Peyer's patch (tissue), 4 donors: ENCODE data around the gene CILP2. TPM values are rescaled to one million over a fixed set of nuclear protein-coding genes. Genes with fewer than 3 reads are reported as not detected.

Source experiments
- DNase-seq, 3 donors: peaks; one replicate each; pipeline ENCODE4 v3.0.0-alpha.2; 2017 to 2019
- H3K27ac ChIP-seq, 4 donors: fragments of 200-600 bp; sonication (generic); one replicate each; pipeline ENCODE4 v1.5.1; 2016 to 2019
- H3K27me3 ChIP-seq, 2 donors: fragments of 200-600 bp; sonication (generic); one replicate each; pipeline ENCODE4 v1.5.1; 2019
- H3K36me3 ChIP-seq, 3 donors: fragments of 200-600 bp; sonication (generic); one replicate each; pipeline ENCODE4 v1.5.1; 2016 to 2019
- H3K4me1 ChIP-seq, 4 donors: fragments of 200-600 bp; sonication (generic); one replicate each; pipeline ENCODE4 v1.5.1; 2016 to 2019
- H3K4me3 ChIP-seq, 4 donors: fragments of 200-600 bp; sonication (generic); 1 replicate in 3 of 4; 2 replicates in 1 of 4; pipeline ENCODE4 v1.5.1; 2016 to 2019; ENCODE audit warnings: mild to moderate bottlenecking in 1 of 4
- H3K9me3 ChIP-seq, 4 donors: fragments of 200-600 bp; sonication (generic); one replicate each; pipeline ENCODE4 v1.5.1; 2016 to 2019; ENCODE audit warnings: mild to moderate bottlenecking in 1 of 4
- POLR2A ChIP-seq, 2 donors: fragments of 450-650 bp; IDR thresholded peaks; one replicate each; pipeline ENCODE4 v1.5.1; 2017; ENCODE audit warnings: antibody characterized with exemption in 2 of 2, mild to moderate bottlenecking in 2 of 2, moderate library complexity in 2 of 2
- total RNA-seq, 4 donors: library from RNA; depleted of rRNA; stranded (reverse); fragments of >200 nt; gene quantifications; one replicate each; pipeline ENCODE4 v1.1.0, GENCODE V29; 2016
- TF ChIP-seq, protein P1 (sequence below), 6 experiments: fragments of 450-650 bp in 4 of 6; fragments of 200-600 bp in 2 of 6; sonication (generic) in 1 of 6; IDR thresholded peaks; one replicate each; pipeline ENCODE4 v1.5.1; 2017 to 2019; ENCODE audit warnings: antibody characterized with exemption in 6 of 6, mild to moderate bottlenecking in 3 of 6, moderate library complexity in 1 of 6

The CILP2 gene
- total RNA-seq, 4 donors from 2014 or later: not detected

DNA sequence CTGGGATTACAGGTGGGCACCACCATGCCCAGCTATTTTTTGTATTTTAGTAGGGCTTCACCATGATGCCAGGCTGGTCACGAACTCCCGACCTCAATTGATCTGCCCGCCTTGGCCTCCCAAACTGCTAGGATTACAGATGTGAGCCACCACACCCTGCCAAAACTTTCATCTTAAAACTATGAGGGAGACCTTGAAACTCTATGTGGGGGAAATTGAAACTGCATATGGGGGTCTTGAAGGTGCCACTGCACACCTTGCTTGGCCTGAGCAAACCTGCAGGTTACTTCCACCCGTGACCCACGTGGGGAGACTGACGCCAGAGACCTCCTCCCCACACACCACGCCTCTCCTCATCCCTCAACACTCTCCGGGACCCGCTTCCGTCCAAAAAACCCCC lies 15.6 kb downstream of the CILP2 start:
- no peak for TF ChIP-seq POLR2A (IDR thresholded peaks at IDR 0.05)
- TF ChIP-seq, protein P1, sequence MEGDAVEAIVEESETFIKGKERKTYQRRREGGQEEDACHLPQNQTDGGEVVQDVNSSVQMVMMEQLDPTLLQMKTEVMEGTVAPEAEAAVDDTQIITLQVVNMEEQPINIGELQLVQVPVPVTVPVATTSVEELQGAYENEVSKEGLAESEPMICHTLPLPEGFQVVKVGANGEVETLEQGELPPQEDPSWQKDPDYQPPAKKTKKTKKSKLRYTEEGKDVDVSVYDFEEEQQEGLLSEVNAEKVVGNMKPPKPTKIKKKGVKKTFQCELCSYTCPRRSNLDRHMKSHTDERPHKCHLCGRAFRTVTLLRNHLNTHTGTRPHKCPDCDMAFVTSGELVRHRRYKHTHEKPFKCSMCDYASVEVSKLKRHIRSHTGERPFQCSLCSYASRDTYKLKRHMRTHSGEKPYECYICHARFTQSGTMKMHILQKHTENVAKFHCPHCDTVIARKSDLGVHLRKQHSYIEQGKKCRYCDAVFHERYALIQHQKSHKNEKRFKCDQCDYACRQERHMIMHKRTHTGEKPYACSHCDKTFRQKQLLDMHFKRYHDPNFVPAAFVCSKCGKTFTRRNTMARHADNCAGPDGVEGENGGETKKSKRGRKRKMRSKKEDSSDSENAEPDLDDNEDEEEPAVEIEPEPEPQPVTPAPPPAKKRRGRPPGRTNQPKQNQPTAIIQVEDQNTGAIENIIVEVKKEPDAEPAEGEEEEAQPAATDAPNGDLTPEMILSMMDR (IDR thresholded peaks at IDR 0.05): no peak
- Histone ChIP-seq H3K27me3 (no peaks in the 10 kb centered on the region), H3K9me3 (no peaks in the 10 kb centered on the region), H3K4me1 (no peaks in the 10 kb centered on the region), H3K4me3 (no peak overlapping the region), H3K36me3 (no peaks in the 10 kb centered on the region), H3K27ac (no peak overlapping the region)
- no peak for DNase-seq

DNA sequence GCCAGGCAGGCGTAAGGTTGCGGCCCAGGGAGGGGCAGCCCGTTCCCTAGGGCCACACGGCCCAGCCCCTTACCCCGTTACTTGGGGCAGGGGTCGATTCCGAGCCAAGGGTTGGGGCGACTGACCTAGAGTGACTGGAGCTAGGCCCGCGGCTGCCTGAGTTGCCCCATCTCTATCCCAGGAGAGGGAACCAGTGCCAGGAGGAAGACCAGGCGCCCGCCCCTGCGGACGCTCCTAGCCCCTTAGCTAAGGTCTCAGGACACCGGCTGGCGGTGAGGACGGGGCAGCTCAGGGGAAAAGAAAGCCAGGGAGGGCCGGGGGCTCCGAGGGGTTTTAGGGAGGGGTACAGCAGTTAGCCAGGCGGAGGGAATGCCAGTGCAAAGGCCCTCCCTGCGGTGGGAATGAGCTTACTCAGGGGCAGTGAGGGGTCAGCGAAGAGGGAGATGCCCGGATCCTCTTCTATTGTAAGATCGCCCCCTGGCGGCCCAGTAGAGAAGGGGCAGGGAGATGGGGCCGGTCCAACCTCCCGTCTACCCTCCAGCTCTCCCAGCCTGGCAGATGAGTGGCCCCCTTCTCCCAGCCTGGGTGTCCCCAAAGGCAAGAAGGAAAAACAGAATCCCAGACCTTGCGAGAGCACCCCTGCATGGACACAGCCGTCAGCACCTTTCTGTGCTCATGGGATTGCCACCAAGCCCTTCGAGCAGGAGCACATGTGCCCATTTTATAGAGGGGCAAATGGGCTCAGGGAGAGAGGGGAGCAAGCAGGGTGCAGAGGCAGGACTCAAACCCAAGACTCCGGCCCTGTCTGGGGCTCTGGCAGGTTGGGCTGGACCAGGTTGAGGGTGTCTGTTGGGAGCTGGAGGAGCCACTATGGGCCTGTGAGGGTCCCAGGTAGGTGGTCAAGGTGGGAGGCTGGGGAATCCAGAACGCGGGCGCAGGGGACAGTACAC lies 16.3 kb downstream of the CILP2 start:
- H3K36me3 ChIP-seq: no peaks in the 10 kb centered on the region
- no peaks in the 10 kb centered on the region for H3K4me1 ChIP-seq
- H3K27me3 ChIP-seq: no peaks in the 10 kb centered on the region
- no peak for TF ChIP-seq POLR2A (IDR thresholded peaks at IDR 0.05)
- TF ChIP-seq, protein P1 (IDR thresholded peaks at IDR 0.05): peak; percentile 51 to 73 (median 64)
- DNase-seq: peak in 2 of 3 donors; percentile 62 to 82
- no peak overlapping the region for H3K27ac ChIP-seq
- H3K9me3 ChIP-seq: no peaks in the 10 kb centered on the region
- H3K4me3 ChIP-seq: no peak overlapping the region

DNA sequence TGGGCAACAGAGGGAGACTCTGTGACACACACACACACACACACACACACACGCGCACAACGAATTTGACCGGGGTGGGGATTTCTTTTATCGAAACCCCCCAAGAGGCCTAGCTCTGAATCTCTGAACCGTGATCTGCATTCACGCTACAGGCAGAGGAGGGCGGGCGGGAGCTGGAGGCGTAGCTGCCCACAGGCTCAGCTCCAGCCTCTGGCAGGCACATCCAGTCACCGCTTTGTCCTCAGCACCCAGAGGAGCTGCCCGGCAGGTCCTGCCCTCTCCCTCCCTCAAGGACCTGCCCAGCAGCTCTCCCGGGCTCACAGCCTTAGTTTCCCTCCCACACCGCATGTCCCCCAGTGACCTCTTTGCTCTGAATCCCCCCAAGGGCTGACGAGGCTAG lies 20.0 kb downstream of the CILP2 start:
- Histone ChIP-seq H3K36me3 (no peaks in the 10 kb centered on the region), H3K27ac (no peak overlapping the region), H3K27me3 (no peaks in the 10 kb centered on the region), H3K4me1 (no peaks in the 10 kb centered on the region), H3K9me3 (no peaks in the 10 kb centered on the region), H3K4me3 (no peak overlapping the region)
- no peak for DNase-seq
- no peak for TF ChIP-seq POLR2A (IDR thresholded peaks at IDR 0.05)
- TF ChIP-seq, protein P1 (IDR thresholded peaks at IDR 0.05): no peak

DNA sequence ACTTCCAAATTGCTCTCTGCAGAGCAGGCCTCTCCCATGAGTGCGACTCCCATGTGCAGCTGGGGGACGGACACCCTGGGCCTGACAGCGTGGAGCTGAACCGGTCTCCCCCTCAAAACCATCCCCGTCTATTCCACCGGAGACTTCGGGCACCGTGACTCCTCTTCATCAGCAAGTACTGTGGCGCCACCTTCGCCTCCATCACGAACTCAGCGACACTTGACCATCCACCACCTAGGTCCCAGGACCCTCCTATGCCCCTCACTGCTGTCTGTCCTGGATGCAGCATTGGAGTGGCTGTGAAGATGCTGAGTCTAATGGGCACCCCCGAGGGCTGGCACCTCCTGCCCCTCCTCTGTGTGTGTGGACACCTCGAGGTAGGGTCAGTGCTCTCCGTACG lies 20.6 kb downstream of the CILP2 start:
- no peaks in the 10 kb centered on the region for H3K36me3 ChIP-seq
- no peaks in the 10 kb centered on the region for H3K27me3 ChIP-seq
- no peak overlapping the region for H3K27ac ChIP-seq
- no peak overlapping the region for H3K4me3 ChIP-seq
- H3K4me1 ChIP-seq: no peaks in the 10 kb centered on the region
- TF ChIP-seq POLR2A (IDR thresholded peaks at IDR 0.05): no peak
- TF ChIP-seq, protein P1 (IDR thresholded peaks at IDR 0.05): no peak
- no peak for DNase-seq
- H3K9me3 ChIP-seq: no peaks in the 10 kb centered on the region

DNA sequence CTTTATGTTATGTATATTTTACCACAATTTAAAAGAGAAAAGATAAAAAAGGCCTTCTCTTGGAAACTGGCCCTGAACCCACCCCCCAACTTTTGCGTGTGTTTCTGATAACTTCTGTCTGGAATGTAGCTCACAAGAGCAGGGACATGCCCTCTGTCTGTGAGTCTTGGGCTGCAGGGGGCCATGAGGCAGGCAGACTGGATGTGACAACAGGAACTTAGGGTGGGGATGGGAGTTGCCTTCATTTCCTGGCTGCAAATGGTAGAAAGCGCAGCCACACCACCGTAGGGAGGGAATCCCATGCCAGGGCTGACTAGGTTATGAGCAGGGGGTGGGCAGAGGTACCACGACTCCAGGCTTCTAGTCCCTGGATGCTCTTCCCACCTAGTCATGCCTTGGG lies 21.9 kb downstream of the CILP2 start:
- no peak for TF ChIP-seq POLR2A (IDR thresholded peaks at IDR 0.05)
- TF ChIP-seq, protein P1 (IDR thresholded peaks at IDR 0.05): no peak
- DNase-seq: no peak

More for the DNA sequence above, 21.9 kb downstream of the CILP2 start:
- no peak overlapping the region for H3K27ac ChIP-seq
- H3K9me3 ChIP-seq: no peaks in the 10 kb centered on the region
- no peaks in the 10 kb centered on the region for H3K27me3 ChIP-seq
- no peaks in the 10 kb centered on the region for H3K4me1 ChIP-seq
- H3K4me3 ChIP-seq: no peak overlapping the region
- no peaks in the 10 kb centered on the region for H3K36me3 ChIP-seq
